Measurements from ENCODE around the gene INPP5F. TPM values are rescaled to one million over a fixed set of nuclear protein-coding genes. Genes with fewer than 3 reads are reported as not detected.

INPP5F gene
- total and polyA plus RNA-seq, 12 donors, result 5.1 to 26.4 (median 10.5) TPM

DNA sequence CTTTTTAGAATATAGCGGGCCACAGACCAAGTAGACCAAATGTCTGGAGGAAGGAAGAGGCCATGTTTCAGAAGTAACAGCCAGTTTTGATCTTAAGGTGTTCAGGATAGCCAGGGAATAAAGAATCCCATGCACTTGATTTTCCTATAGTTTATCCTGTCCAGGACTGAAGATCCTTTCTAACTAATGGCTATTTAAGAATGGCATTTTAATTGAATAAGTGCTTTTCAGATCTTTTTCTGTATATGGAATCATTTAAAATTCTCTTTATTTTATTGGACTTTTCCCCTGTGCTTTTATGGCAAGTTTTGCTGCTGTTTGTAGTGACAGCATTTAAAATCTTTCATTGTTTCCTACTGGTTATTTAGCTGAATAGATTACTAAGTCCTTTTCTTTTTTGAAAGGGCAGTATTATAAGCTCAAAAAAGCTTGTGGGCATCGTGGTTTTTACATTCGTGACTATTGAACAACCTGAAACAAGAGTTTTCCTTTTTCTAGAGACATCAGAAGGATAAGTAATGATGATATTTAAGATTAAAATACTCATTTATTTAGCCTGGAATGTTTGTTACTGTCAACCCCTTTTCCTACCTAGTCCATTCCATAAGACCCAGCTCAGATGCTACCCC, 2.4 kb downstream of the INPP5F start:
- WGBS, 4 donors, result 82 to 88% (median 87%) methylated on average over 3 of the region's 3 CpGs

DNA sequence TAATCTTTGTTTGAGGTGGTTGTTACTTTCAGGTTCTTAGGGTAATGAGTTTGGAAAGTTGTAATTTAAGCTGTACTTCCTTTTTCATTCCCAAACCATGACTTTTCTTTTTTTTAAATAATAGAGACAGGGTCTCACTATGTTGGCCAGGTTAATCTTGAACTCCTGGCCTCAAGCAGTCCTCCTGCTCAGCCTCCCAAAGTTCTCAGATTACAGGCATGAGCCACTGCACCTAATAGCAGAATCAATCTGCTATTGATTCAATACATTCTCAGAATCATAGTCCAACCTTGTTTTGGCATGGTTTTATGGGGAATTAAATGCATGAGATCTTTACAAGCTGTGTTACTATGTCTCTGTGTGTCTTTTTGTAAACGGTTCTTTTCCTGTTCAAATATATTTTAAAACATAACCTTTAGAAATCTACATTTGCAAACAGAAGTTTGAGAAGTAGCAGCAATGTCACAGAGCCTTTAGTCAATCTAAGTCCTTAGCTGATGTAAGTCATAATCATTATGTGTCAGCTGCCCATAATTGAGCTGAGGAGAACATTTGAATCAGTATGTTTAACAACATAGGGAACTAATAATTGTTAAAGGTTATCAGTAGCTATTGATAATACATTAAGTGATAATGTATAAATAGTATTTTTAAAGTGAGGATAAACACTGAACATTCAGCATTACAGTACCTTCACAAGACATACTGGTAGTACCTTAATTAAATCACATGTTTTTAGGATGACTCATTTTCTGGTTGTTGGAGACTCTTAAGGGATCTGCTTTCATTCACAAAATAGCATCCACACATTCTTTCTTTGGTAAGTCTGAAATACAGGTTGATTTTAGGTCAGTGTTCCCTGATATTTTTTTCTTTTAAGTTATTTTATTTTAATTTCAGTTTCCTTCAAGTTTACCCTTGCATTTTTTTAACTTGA, 8.8 kb downstream of the INPP5F start:
- peaks cover 0 to 12% of the 10 kb centered on the region in 2 donors for H3K4me1 ChIP-seq (replicated peaks in 1 of 2)
- 72 to 89% (median 77%) methylated on average over 1 of the region's 1 CpG for WGBS, 4 donors
- no peak overlapping the region for H3K4me3 ChIP-seq
- TF ChIP-seq POLR2A (IDR thresholded peaks at IDR 0.05), result no peak
- TF ChIP-seq, protein P1, sequence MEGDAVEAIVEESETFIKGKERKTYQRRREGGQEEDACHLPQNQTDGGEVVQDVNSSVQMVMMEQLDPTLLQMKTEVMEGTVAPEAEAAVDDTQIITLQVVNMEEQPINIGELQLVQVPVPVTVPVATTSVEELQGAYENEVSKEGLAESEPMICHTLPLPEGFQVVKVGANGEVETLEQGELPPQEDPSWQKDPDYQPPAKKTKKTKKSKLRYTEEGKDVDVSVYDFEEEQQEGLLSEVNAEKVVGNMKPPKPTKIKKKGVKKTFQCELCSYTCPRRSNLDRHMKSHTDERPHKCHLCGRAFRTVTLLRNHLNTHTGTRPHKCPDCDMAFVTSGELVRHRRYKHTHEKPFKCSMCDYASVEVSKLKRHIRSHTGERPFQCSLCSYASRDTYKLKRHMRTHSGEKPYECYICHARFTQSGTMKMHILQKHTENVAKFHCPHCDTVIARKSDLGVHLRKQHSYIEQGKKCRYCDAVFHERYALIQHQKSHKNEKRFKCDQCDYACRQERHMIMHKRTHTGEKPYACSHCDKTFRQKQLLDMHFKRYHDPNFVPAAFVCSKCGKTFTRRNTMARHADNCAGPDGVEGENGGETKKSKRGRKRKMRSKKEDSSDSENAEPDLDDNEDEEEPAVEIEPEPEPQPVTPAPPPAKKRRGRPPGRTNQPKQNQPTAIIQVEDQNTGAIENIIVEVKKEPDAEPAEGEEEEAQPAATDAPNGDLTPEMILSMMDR (IDR thresholded peaks at IDR 0.05), result no peak
- H3K9me3 ChIP-seq (replicated peaks in 1 of 3), result no peaks in the 10 kb centered on the region
- no peaks in the 10 kb centered on the region for H3K27me3 ChIP-seq
- intact Hi-C loops (cut with DNase I), result no loop called here
- H3K36me3 ChIP-seq (replicated peaks in 1 of 2), result no peaks in the 10 kb centered on the region
- H3K27ac ChIP-seq, result no peak overlapping the region
- DNase-seq, result no peak

More for the DNA sequence above, 2.4 kb downstream of the INPP5F start:
- DNase-seq, result no peak
- Histone ChIP-seq H3K4me3 (no peak overlapping the region), H3K27ac (no peak overlapping the region), H3K27me3 (no peaks in the 10 kb centered on the region), H3K4me1 (replicated peaks in 1 of 2) (peaks cover 0 to 28% of the 10 kb centered on the region in 2 donors), H3K9me3 (replicated peaks in 1 of 3) (no peaks in the 10 kb centered on the region), H3K36me3 (replicated peaks in 1 of 2) (no peaks in the 10 kb centered on the region)
- no peak for TF ChIP-seq POLR2A (IDR thresholded peaks at IDR 0.05)
- TF ChIP-seq, protein P1 (IDR thresholded peaks at IDR 0.05), result no peak
- intact Hi-C loops (cut with DNase I), result no loop called here

DNA sequence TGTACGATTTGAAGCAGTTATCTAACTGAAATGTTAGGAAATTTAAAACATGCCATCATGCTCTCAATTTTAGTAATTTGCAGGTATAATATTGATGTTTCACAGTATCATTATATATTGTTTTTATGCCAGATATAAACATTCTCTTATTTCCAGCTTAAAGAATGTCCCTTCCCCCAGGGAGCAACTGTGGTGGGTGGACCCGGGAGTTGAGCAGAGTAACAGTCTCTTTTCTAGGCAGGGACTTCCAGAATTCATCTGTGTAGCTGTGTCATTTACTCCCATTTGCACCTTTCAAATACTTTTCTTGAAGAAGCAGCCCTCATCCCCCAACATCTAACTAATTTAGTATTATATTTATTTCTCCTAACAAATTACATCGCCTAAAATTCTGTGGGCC, 9.6 kb downstream of the INPP5F start:
- no peak for DNase-seq
- intact Hi-C loops (cut with DNase I), result no loop called here
- Histone ChIP-seq H3K27ac (no peak overlapping the region), H3K36me3 (replicated peaks in 1 of 2) (no peaks in the 10 kb centered on the region), H3K4me3 (no peak overlapping the region), H3K4me1 (replicated peaks in 1 of 2) (peaks cover 0 to 12% of the 10 kb centered on the region in 2 donors), H3K9me3 (replicated peaks in 1 of 3) (no peaks in the 10 kb centered on the region), H3K27me3 (no peaks in the 10 kb centered on the region)
- 89 to 98% (median 93%) methylated on average over 3 of the region's 3 CpGs for WGBS, 4 donors
- TF ChIP-seq, protein P1 (IDR thresholded peaks at IDR 0.05), result no peak
- TF ChIP-seq POLR2A (IDR thresholded peaks at IDR 0.05), result no peak

DNA sequence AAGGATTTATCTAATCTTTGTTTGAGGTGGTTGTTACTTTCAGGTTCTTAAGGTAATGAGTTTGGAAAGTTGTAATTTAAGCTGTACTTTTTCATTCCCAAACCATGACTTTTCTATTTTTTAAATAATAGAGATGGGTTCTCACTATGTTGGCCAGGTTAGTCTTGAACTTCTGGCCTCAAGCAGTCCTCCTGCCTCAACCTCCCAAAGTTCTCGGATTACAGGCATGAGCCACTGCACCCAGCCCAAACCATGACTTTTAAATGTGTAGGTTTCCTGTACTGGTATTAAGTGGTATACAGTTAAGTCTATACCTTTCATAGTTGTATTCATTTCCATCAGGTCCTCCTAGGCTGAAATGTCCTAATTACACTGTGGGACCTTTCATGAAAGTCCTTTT, 10.4 kb downstream of the INPP5F start:
- peaks cover 0 to 12% of the 10 kb centered on the region in 2 donors for H3K4me1 ChIP-seq (replicated peaks in 1 of 2)
- no peaks in the 10 kb centered on the region for H3K9me3 ChIP-seq (replicated peaks in 1 of 3)
- H3K36me3 ChIP-seq (replicated peaks in 1 of 2), result no peaks in the 10 kb centered on the region
- TF ChIP-seq, protein P1 (IDR thresholded peaks at IDR 0.05), result no peak
- TF ChIP-seq POLR2A (IDR thresholded peaks at IDR 0.05), result no peak
- intact Hi-C loops (cut with DNase I), result no loop called here
- no peak overlapping the region for H3K4me3 ChIP-seq
- H3K27ac ChIP-seq, result no peak overlapping the region
- DNase-seq, result no peak
- WGBS, 4 donors, result 91 to 100% (median 99%) methylated on average over 1 of the region's 1 CpG
- H3K27me3 ChIP-seq, result no peaks in the 10 kb centered on the region

All from adrenal gland (tissue), 12 donors.